ENCODE results near the gene C16orf92.

Gene C16orf92

GRCh38 chr16:29987371-29988085 lies 35.5 kb upstream of the C16orf92 start:
- Histone ChIP-seq H3K4me3 (replicated peaks; ENCODE audit: insufficient read depth, low read length) (no peak overlapping the region), H3K27me3 (ENCODE audit: insufficient read depth, poor library complexity, severe bottlenecking) (no peaks in the 10 kb centered on the region), H3K27ac (replicated peaks) (no peak overlapping the region)
- no peak for DNase-seq (ENCODE audit: low read depth in 1 of 2, low spot score in 1 of 2)
- TF ChIP-seq REST (IDR thresholded peaks at IDR 0.05; ENCODE audit: insufficient replicate concordance, low read depth): no peak

- no peak for DNase-seq (ENCODE audit: low read depth in 1 of 2, low spot score in 1 of 2)
- no peaks in the 10 kb centered on the region for H3K27me3 ChIP-seq (ENCODE audit: insufficient read depth, poor library complexity, severe bottlenecking)
- no peak overlapping the region for H3K4me3 ChIP-seq (replicated peaks; ENCODE audit: insufficient read depth, low read length)
- TF ChIP-seq SPI1 (IDR thresholded peaks at IDR 0.05; ENCODE audit: borderline replicate concordance, low read depth): no peak
- no peak for TF ChIP-seq POLR2AphosphoS5 (IDR thresholded peaks at IDR 0.05; ENCODE audit: low read depth)
- H3K27ac ChIP-seq (replicated peaks): no peak overlapping the region
Measured at GRCh38 chr16:29988346-29989075, 34.5 kb upstream of the C16orf92 start.

- no peak for DNase-seq (ENCODE audit: low read depth in 1 of 2, low spot score in 1 of 2)
- Histone ChIP-seq H3K4me3 (replicated peaks; ENCODE audit: insufficient read depth, low read length) (no peak overlapping the region), H3K27me3 (ENCODE audit: insufficient read depth, poor library complexity, severe bottlenecking) (no peaks in the 10 kb centered on the region), H3K27ac (replicated peaks) (no peak overlapping the region)
- TF ChIP-seq REST (IDR thresholded peaks at IDR 0.05; ENCODE audit: insufficient replicate concordance, low read depth): no peak
- TF ChIP-seq SPI1 (IDR thresholded peaks at IDR 0.05; ENCODE audit: borderline replicate concordance, low read depth): no peak
- no peak for TF ChIP-seq CTCF (IDR thresholded peaks at IDR 0.05; ENCODE audit: insufficient read depth, low read length)
- TF ChIP-seq POLR2AphosphoS5 (IDR thresholded peaks at IDR 0.05; ENCODE audit: low read depth): no peak
- TF ChIP-seq GABPA (IDR thresholded peaks at IDR 0.05; ENCODE audit: low read depth): no peak
Measured at GRCh38 chr16:29989111-29989858, 33.7 kb upstream of the C16orf92 start.

GRCh38 chr16:29990034-29990433 lies 33.0 kb upstream of the C16orf92 start:
- TF ChIP-seq REST (IDR thresholded peaks at IDR 0.05; ENCODE audit: insufficient replicate concordance, low read depth) (no peak), SPI1 (IDR thresholded peaks at IDR 0.05; ENCODE audit: borderline replicate concordance, low read depth) (no peak), POLR2AphosphoS5 (IDR thresholded peaks at IDR 0.05; ENCODE audit: low read depth) (no peak), CTCF (IDR thresholded peaks at IDR 0.05; ENCODE audit: insufficient read depth, low read length) (no peak), GABPA (IDR thresholded peaks at IDR 0.05; ENCODE audit: low read depth) (no peak)
- H3K27ac ChIP-seq (replicated peaks): no peak overlapping the region
- no peak for DNase-seq (ENCODE audit: low read depth in 1 of 2, low spot score in 1 of 2)
- H3K4me3 ChIP-seq (replicated peaks; ENCODE audit: insufficient read depth, low read length): no peak overlapping the region
- no peaks in the 10 kb centered on the region for H3K27me3 ChIP-seq (ENCODE audit: insufficient read depth, poor library complexity, severe bottlenecking)

All from HL-60 (cell line).